Activated T-cell treated with anti-CD3 and anti-CD28 coated beads, Interleukin-2, amount 50 U/mL, for 1 hour (primary cell): Measurements from ENCODE around the gene MYLK3.

Experiments
- DNase-seq: peaks from one replicate; pipeline ENCODE4 v3.0.0-alpha.2; 2020

Gene MYLK3

DNA sequence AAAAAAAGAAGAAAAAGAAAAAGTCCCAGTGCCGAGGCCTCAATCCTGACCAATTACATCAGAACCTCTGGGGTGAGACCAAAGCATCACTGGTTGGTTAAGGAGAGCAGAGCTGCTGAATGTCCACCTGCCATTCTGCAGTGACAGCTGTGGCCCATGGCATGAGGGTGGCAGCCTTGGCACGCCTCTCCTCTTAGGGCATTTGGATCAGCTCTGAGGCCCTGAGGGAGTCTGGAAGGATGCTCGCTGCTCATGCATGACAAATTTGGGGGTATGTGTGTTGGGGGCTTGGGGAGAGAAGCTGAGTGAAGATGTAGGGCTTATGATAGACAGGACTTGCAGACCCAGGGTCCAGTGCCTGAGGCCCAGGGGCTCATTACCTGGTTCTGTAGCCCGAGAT, 26.3 kb downstream of the MYLK3 start:
- no peak for DNase-seq

GRCh38 chr16:46720619-46721018, 27.5 kb downstream of the MYLK3 start:
- DNase-seq, result no peak

DNA sequence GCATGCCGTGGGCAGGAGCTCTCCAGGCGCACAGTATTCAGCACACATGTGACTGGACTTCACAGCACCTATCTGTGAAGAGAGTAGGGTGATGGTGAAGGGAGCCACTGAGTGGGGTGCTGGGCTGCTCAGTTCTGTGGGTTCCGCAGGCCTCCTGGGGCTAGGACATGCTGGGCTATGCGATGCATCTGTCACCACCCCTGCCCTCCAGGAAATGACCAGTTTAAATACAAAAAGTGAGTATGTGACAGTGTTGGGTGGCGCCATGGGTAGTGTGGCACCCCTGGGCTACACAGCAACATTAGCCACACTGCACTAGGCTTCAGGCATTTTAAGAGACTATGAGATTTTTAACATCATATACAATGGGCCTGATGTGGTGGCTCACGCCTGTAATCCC, 28.6 kb downstream of the MYLK3 start:
- DNase-seq, result no peak

DNA sequence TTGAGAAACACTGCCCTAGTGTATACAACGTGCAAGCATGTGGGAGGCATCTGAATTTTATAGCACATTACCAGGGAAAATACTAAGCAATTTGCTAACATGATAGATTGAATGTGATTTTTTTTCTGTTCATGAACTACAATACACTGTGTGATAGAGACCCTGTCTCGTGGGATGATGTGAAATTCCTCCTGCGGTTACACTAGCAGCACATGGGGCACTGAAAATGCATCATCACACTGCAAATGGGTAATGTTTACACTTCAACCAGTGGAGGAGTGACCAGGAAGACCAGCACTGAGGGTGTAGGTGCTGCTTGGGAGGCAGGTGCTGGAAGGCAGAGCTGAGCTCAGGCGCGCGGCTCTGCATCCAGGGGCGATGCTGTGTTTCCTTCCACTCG, 29.9 kb downstream of the MYLK3 start:
- no peak for DNase-seq

- no peak for DNase-seq
Observed at GRCh38 chr16:46717692-46718091, 30.5 kb downstream of the MYLK3 start.

DNA sequence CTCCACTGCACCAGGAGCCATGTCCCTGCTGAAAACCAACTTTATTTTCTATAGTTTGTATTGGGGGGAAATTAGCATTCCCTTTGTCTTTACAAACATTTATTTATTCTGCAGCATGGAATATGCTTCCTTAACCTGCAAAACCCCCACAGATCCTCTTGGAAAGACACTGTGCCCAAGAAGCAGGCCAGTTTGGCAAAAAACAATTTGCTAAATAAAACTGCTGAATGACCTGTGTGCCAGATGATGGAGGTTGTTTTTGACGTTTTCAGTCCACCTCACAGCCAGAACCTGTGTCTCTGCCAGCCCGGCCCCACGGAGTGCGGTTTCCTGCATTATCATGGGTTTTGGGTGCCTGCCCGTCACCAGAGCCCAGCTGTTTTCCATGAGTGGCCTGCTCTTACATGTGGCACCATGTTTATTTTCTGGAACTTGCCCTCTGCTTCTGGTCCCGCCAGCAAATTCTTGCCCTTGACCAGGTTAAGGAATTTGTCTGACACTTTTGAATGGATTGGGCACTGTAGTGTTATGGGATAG, 32.3 kb downstream of the MYLK3 start:
- no peak for DNase-seq

- no peak for DNase-seq
Observed at GRCh38 chr16:46714797-46715591, 33.1 kb downstream of the MYLK3 start.

DNA sequence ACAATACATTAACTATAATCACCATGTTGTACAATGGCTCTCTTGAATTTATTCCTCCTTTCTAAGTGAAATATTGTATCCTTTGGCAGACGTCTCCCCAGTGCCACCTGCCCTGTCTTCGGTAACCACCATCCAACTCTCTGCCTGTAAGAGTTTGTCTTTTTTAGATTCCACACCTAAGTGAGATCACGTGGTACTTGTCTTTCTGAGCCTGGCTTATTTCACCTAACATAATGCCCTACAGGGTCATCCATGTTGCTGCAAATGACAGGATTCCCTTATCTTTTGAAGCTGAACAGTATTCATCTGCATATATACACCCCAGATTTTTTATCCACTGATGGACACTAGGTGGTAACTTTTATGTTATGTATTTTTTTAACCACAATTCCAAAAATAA, 34.5 kb downstream of the MYLK3 start:
- no peak for DNase-seq

DNA sequence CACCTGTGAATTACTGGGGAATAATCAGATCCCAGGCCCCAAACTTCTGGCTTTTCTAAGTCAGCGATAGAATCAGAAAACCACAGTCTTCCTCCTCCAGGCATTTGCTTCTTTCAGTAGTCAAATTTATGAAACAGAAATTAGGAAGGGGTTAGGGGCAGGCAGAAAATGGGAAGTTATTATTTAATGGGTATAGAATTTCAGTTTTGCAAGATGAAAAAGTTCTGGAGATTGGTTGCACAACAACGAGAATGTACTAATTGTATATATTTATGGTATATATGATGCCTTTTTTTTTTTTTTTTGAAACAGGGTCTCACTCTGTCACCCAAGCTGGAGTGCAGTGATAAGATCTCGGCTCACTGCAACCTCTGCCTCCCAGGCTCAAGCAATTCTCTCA, 35.2 kb downstream of the MYLK3 start:
- DNase-seq, result no peak

DNA sequence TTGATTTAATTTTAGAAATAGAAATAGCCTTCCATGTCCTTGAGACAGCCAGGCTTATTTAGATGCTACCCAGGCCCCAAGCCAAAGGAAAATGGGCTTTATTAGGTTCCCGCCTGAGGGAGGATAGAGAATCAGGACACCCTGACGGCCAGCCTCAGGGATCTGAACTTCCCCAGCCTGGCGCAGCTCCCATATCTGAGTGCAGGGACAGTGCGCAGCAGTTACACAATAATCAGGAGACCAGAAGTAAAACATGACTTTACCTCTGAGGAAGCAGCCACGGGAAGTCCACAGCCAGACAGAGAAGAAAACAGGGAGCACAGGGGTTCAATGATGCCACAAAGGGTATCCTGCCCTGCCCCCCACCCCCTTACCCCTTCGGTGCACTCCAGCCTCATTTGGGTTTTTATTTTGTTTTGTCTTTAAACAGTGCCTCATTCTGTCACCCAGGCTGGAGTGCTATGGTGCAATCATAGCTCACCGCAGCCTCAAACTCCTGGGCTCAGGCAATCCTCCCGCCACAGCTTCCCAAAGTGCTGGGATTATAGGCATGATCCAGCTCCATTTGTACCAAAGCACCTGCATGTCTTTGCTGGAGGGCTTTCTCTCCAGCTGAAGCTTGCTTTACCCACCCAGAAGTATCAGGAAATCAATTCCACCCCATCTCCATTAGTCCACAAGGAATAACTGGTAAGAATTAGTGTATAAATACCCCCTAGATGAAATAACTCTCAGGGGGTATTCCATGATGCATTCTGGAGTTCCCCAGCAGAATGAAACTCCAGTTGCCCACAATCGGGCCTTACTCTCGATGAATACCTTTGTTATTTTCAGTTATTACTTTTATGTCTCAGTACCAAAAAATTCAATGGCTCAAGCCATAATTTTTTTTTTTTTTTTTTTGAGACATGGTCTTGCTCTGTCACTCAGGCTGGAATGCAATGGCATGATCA, 36.8 kb downstream of the MYLK3 start:
- DNase-seq, result no peak

- DNase-seq, result no peak
Observed at GRCh38 chr16:46709469-46710005, 38.6 kb downstream of the MYLK3 start.

DNA sequence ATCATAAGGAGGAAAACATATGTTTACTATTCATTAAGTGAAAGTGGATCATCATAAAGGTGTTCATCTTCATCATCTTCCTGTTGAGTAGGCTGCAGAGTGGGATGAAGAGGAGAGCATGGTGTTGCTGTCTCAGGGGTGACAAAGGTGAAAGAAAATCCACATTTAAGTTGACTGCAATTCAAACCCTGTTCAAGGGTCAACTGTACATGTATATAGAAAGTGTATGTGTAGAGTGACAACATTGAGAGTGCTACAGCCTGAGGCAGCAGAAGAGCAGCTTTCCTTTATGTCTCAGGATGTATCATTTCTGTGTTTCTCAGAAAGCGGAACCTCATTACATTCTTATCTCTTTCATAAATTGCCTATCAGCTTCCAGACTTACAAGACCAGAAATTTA, 41.5 kb downstream of the MYLK3 start:
- DNase-seq, result no peak

- DNase-seq, result no peak
Observed at GRCh38 chr16:46702030-46702429, 46.1 kb downstream of the MYLK3 start.

- DNase-seq, result no peak
Observed at GRCh38 chr16:46701615-46702014, 46.5 kb downstream of the MYLK3 start.

GRCh38 chr16:46700048-46700447, 48.1 kb downstream of the MYLK3 start:
- no peak for DNase-seq

DNA sequence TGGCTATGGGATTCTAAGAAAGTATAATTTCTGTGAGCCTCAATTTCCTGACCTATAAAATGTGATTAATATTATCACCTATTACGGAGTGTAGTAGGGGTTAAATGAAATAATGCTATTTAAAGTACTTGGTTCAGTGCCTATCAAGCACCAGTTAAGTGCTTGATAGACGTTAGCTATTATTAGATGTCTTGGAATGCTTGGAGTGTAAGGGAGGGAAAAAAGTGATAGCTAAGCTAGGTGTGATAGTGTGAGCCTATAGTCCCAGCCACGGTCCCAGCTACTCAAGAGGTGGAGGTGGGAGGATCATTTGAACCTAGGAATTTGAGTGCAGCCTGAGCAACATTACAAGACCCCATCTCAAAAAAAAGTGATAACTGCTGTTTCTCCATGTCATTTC, 51.2 kb downstream of the MYLK3 start:
- no peak for DNase-seq

DNA sequence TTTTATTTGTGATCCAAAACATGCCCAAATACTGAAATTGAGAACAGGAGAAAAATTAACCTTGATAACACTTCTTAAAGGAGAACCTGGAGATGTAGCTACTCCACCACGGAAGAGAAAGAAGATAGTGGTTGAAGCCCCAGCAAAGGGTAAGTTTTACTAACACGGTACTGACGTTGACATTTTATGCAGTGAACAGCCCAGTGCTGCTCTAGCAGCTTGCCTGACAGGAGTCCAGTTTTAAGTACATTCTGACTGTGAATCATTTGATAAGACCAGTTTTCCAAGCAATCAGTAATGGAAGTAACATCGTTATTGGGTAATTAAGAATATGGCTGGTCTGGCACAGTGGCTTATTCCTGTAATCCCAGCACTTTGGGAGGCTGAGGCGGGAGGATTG, 52.2 kb downstream of the MYLK3 start:
- no peak for DNase-seq

- no peak for DNase-seq
Observed at GRCh38 chr16:46693598-46693997, 54.5 kb downstream of the MYLK3 start.

GRCh38 chr16:46691726-46692125, 56.4 kb downstream of the MYLK3 start:
- DNase-seq, result no peak

- no peak for DNase-seq
Observed at GRCh38 chr16:46690281-46691178, 57.6 kb downstream of the MYLK3 start.

DNA sequence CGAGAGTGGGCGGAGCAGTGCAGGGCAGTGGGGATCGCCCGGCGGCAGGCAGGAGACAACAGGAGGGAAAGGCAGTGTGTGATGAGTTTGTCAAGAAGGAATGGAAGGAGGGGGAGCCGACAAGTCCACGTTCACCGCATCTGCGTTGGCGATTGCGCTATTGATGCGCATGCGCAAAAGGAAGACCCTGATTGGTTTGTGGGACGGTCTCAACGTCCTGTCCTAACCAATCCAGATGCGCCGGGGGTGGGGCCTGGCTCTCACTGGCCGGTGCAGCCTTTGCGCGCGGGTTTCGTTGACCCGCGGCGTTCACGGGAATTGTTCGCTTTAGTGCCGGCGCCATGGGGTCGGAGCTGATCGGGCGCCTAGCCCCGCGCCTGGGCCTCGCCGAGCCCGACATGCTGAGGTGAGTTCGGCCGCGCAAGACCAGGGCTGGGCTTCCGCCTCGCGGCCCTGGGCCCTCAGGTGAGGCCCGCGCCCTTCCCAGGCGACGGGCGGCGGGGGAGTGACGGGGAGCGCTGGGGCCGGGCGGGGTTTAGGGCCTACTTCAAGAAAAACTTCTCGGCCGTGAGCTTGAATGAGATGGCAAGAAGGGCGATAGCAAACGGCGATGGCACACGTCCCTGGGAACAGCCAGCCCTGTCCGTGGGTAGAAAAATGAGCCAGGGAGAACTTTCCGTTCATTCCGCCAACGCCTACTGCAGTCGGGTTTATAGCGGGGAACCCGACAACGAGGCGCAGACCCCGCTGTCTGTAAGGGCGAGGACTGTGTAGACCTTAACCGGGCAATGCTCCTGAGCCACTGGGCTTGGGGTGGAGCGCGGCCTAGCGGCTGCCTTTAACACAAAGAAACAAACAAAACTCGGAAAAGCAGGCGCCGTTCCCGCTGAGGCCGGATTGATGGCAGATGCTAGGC, 58.5 kb downstream of the MYLK3 start, which contains the start of gene ORC6:
ORC6 (plus strand) TSS at position 295 of the 916 bp plus-strand sequence; CDS start at position 342, 47 bp downstream.
- DNase-seq, result peak; percentile 95
